DOHH2 (cell line): ENCODE results near the gene LUZP1.
"Not testable (repeated sequence)": the region's sequence is repeated elsewhere in the genome, so short reads cannot be mapped to it uniquely, and the experiment has no call there.

Source experiments
- H3F3A ChIP-seq: fragments of 200-600 bp; sonication (generic), shearing (Covaris generic); 2 replicates; pipeline ENCODE4 v1.6.0; 2016; ENCODE audit warnings: antibody characterized with exemption, mild to moderate bottlenecking; ENCODE audit not compliant: control insufficient read depth, insufficient read depth
- H3K27ac ChIP-seq: fragments of 200-600 bp; sonication (generic); 2 replicates; pipeline ENCODE4 v1.5.1; 2014; ENCODE audit warnings: low read depth, mild to moderate bottlenecking, low read length, moderate library complexity
- H3K27me3 ChIP-seq: fragments of 200-600 bp; sonication (generic); 2 replicates; pipeline ENCODE4 v1.6.1; 2014; ENCODE audit warnings: mild to moderate bottlenecking, low read length, mixed read lengths; ENCODE audit not compliant: control insufficient read depth
- H3K36me3 ChIP-seq: fragments of 200-600 bp; sonication (generic); 2 replicates; pipeline ENCODE4 v1.6.1; 2014; ENCODE audit warnings: mild to moderate bottlenecking, low read length, moderate library complexity, mixed read lengths; ENCODE audit not compliant: control insufficient read depth
- H3K4me1 ChIP-seq: fragments of 200-600 bp; sonication (generic); 2 replicates; pipeline ENCODE4 v1.6.1; 2014; ENCODE audit warnings: mild to moderate bottlenecking, low read length, mixed read lengths; ENCODE audit not compliant: control insufficient read depth
- H3K4me2 ChIP-seq: fragments of 200-600 bp; sonication (generic); 2 replicates; pipeline ENCODE4 v1.6.0; 2014; ENCODE audit warnings: mild to moderate bottlenecking, low read length, moderate library complexity
- H3K4me3 ChIP-seq: fragments of 200-600 bp; sonication (generic); 2 replicates; pipeline ENCODE4 v1.5.1; 2014; ENCODE audit warnings: mild to moderate bottlenecking, low read length, mixed read lengths
- H3K79me2 ChIP-seq: fragments of 200-600 bp; sonication (generic); 2 replicates; pipeline ENCODE4 v1.6.1; 2014; ENCODE audit warnings: mild to moderate bottlenecking, low read length, mixed read lengths; ENCODE audit not compliant: control insufficient read depth
- H3K9me2 ChIP-seq: fragments of 200-600 bp; sonication (generic); replicated peaks from 2 replicates; pipeline ENCODE4 v1.6.1; 2014; ENCODE audit warnings: mild to moderate bottlenecking, low read length, mixed read lengths; ENCODE audit not compliant: control insufficient read depth
- H3K9me3 ChIP-seq: fragments of 200-600 bp; sonication (generic); 2 replicates; pipeline ENCODE4 v1.6.1; 2014; ENCODE audit warnings: antibody characterized with exemption, low read length, mixed read lengths; ENCODE audit not compliant: control insufficient read depth, insufficient read depth
- H4K20me1 ChIP-seq: fragments of 200-600 bp; sonication (generic); 2 replicates; pipeline ENCODE4 v1.6.0; 2014; ENCODE audit warnings: low read depth, mild to moderate bottlenecking, antibody characterized with exemption, low read length, moderate library complexity; ENCODE audit not compliant: control insufficient read depth, insufficient read depth
- EZH2phosphoT487 ChIP-seq: fragments of 200-600 bp; sonication (generic); IDR thresholded peaks from 2 replicates; pipeline ENCODE4 v1.6.1; 2017; ENCODE audit warnings: borderline replicate concordance, mild to moderate bottlenecking, antibody characterized with exemption, low read length, moderate library complexity, mixed read lengths
- TF ChIP-seq, protein P1 (sequence below): fragments of 200-600 bp; sonication (generic); IDR thresholded peaks from one replicate; pipeline ENCODE4 v1.5.1; 2014; ENCODE audit warnings: antibody characterized with exemption, mild to moderate bottlenecking, low read depth, low read length; ENCODE audit not compliant: poor library complexity, severe bottlenecking

The LUZP1 gene

GRCh38 chr1:23209770-23210169 is 41.1 kb upstream of the LUZP1 start:
- H3F3A ChIP-seq, result no peaks in the 10 kb centered on the region

DNA sequence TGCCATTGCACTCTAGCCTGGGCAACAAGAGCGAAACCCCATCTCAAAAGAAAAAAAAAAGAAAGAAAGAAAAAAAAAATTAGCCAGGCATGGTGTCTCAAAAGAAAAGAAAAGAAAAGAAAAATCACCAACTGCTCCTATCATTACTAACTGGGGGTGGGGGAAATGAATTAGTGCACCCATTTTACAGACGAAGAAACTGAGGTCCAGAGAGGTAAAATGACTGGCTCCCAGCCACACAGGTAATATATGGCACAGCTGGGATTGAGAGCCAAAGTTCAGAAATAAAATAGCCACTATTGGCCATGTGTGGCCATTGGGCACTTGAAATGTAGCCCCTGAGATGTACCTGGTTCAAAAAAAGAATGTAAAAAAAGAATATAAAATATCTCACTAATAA is 39.9 kb upstream of the LUZP1 start:
- no peak overlapping the region for H3K4me2 ChIP-seq
- H3K9me2 ChIP-seq, result no peaks in the 10 kb centered on the region
- TF ChIP-seq EZH2phosphoT487, result no peak
- TF ChIP-seq, protein P1, sequence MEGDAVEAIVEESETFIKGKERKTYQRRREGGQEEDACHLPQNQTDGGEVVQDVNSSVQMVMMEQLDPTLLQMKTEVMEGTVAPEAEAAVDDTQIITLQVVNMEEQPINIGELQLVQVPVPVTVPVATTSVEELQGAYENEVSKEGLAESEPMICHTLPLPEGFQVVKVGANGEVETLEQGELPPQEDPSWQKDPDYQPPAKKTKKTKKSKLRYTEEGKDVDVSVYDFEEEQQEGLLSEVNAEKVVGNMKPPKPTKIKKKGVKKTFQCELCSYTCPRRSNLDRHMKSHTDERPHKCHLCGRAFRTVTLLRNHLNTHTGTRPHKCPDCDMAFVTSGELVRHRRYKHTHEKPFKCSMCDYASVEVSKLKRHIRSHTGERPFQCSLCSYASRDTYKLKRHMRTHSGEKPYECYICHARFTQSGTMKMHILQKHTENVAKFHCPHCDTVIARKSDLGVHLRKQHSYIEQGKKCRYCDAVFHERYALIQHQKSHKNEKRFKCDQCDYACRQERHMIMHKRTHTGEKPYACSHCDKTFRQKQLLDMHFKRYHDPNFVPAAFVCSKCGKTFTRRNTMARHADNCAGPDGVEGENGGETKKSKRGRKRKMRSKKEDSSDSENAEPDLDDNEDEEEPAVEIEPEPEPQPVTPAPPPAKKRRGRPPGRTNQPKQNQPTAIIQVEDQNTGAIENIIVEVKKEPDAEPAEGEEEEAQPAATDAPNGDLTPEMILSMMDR, result no peak
- H3K27me3 ChIP-seq, result peaks cover 12% of the 10 kb centered on the region
- H3K4me1 ChIP-seq, result no peaks in the 10 kb centered on the region
- no peaks in the 10 kb centered on the region for H3K79me2 ChIP-seq
- H3K27ac ChIP-seq, result no peak overlapping the region
- H3F3A ChIP-seq, result no peaks in the 10 kb centered on the region
- no peaks in the 10 kb centered on the region for H4K20me1 ChIP-seq
- H3K36me3 ChIP-seq, result no peaks in the 10 kb centered on the region
- H3K9me3 ChIP-seq, result no peaks in the 10 kb centered on the region
- H3K4me3 ChIP-seq, result no peak overlapping the region

More at GRCh38 chr1:23209770-23210169, 41.1 kb upstream of the LUZP1 start:
- Histone ChIP-seq H3K4me1 (no peaks in the 10 kb centered on the region), H4K20me1 (no peaks in the 10 kb centered on the region), H3K9me2 (no peaks in the 10 kb centered on the region), H3K4me2 (no peak overlapping the region), H3K36me3 (no peaks in the 10 kb centered on the region), H3K79me2 (no peaks in the 10 kb centered on the region), H3K4me3 (no peak overlapping the region), H3K27ac (no peak overlapping the region), H3K27me3 (peaks cover 14% of the 10 kb centered on the region), H3K9me3 (no peaks in the 10 kb centered on the region)
- TF ChIP-seq, protein P1, result no peak
- TF ChIP-seq EZH2phosphoT487, result no peak

- not testable (repeated sequence) for H3K79me2 ChIP-seq, H3K4me3 ChIP-seq, H3K4me1 ChIP-seq, H3K9me2 ChIP-seq, H3K27ac ChIP-seq, H3F3A ChIP-seq, H3K36me3 ChIP-seq, H3K9me3 ChIP-seq, H4K20me1 ChIP-seq, H3K4me2 ChIP-seq
- H3K27me3 ChIP-seq, result peaks cover 12% of the 10 kb centered on the region
Measured at GRCh38 chr1:23207733-23208132, 39.1 kb upstream of the LUZP1 start.

- Histone ChIP-seq H3K4me1 (no peaks in the 10 kb centered on the region), H3K4me3 (no peak overlapping the region), H3K4me2 (no peak overlapping the region), H3K9me3 (no peaks in the 10 kb centered on the region), H3K79me2 (no peaks in the 10 kb centered on the region), H3K27ac (no peak overlapping the region), H3K9me2 (no peaks in the 10 kb centered on the region), H4K20me1 (no peaks in the 10 kb centered on the region), H3F3A (no peaks in the 10 kb centered on the region), H3K36me3 (no peaks in the 10 kb centered on the region), H3K27me3 (no peaks in the 10 kb centered on the region)
- TF ChIP-seq EZH2phosphoT487, result no peak
- TF ChIP-seq, protein P1, result no peak
Measured at GRCh38 chr1:23202263-23202749, 33.6 kb upstream of the LUZP1 start.
